ENCODE data around the gene RAB3A. TPM values are rescaled to one million over a fixed set of nuclear protein-coding genes. Genes with fewer than 3 reads are reported as not detected.

RAB3A gene
- total RNA-seq, 1 experiment from 2014 or later, result 4.0 TPM

DNA sequence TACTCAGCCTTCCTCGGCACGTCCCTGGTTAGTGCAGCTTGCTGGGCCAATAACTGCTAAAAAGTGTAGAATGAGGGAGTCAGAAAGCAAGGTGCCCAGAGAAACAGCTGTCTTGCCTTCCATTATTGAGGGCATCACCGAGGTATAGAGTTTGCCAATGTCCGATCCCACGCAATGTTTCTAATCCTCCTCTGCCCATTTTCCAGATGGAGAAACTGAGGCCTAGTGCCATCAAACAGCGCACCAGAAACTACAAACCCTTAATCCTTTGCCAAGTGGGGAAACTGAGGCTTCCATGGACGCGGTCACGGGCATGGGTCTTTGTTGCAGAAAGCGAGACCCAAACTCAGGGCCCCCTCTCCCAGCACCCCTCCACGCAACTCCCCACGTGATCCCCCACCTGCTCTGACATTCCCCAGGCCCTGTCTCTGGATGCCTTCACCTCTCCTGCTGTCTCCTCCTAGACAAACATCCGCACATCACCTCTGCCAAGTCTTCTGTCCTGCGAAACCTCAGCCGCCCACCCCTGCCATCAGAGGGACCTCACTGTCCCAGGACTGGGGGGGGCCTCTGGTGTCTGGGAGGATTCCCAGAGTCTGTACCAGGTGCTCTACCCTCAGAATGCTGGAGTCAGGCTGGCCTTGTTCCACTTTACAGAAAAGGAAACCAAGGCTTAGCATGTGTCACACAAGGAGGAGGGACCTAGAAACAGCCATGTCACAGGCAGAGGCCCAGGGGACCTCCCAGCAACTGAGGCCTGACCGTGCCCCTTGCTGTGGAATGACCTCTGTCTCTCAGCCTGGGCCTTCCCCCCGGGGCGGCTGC, 23.3 kb upstream of the RAB3A start:
- ChIA-PET CTCF (no interaction called here), POLR2A (ENCODE audit: unreplicated experiment) (no interaction called here)
- no peaks in the 10 kb centered on the region for H3K9me2 ChIP-seq (ENCODE audit: insufficient read depth)
- H3K4me1 ChIP-seq (replicated peaks; ENCODE audit: insufficient read depth), result peaks cover 8% of the 10 kb centered on the region; the same call in 1 of the 2 replicates
- no peaks in the 10 kb centered on the region for H3K9me3 ChIP-seq (ENCODE audit: insufficient read depth, low read depth)
- H3K27ac ChIP-seq, result no peak overlapping the region
- no peaks in the 10 kb centered on the region for H3K36me3 ChIP-seq (ENCODE audit: low read depth)
- no peak overlapping the region for H2AFZ ChIP-seq
- no peak overlapping the region for H3K4me3 ChIP-seq
- H3F3A ChIP-seq (ENCODE audit: insufficient read depth, low read depth), result peaks cover 41% of the 10 kb centered on the region
- DNase-seq, result no peak
- no TSS peak for BruUV-seq (replicated peaks)
- TF ChIP-seq, protein P1, sequence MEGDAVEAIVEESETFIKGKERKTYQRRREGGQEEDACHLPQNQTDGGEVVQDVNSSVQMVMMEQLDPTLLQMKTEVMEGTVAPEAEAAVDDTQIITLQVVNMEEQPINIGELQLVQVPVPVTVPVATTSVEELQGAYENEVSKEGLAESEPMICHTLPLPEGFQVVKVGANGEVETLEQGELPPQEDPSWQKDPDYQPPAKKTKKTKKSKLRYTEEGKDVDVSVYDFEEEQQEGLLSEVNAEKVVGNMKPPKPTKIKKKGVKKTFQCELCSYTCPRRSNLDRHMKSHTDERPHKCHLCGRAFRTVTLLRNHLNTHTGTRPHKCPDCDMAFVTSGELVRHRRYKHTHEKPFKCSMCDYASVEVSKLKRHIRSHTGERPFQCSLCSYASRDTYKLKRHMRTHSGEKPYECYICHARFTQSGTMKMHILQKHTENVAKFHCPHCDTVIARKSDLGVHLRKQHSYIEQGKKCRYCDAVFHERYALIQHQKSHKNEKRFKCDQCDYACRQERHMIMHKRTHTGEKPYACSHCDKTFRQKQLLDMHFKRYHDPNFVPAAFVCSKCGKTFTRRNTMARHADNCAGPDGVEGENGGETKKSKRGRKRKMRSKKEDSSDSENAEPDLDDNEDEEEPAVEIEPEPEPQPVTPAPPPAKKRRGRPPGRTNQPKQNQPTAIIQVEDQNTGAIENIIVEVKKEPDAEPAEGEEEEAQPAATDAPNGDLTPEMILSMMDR (conservative IDR thresholded peaks at IDR 0.05), result no peak
- no peak for TF ChIP-seq EZH2 (IDR thresholded peaks at IDR 0.05; ENCODE audit: low read depth)
- intact Hi-C loops (cut with micrococcal nuclease; ENCODE audit: unreplicated experiment), result no loop called here
- no peak overlapping the region for H3K4me2 ChIP-seq
- peaks cover 5% of the 10 kb centered on the region; the same call in 1 of the 2 replicates for H4K20me1 ChIP-seq (ENCODE audit: insufficient read depth)
- no peaks in the 10 kb centered on the region for H3K27me3 ChIP-seq (ENCODE audit: insufficient read depth, low read depth)
- H3K79me2 ChIP-seq (ENCODE audit: low read depth), result no peaks in the 10 kb centered on the region

DNA sequence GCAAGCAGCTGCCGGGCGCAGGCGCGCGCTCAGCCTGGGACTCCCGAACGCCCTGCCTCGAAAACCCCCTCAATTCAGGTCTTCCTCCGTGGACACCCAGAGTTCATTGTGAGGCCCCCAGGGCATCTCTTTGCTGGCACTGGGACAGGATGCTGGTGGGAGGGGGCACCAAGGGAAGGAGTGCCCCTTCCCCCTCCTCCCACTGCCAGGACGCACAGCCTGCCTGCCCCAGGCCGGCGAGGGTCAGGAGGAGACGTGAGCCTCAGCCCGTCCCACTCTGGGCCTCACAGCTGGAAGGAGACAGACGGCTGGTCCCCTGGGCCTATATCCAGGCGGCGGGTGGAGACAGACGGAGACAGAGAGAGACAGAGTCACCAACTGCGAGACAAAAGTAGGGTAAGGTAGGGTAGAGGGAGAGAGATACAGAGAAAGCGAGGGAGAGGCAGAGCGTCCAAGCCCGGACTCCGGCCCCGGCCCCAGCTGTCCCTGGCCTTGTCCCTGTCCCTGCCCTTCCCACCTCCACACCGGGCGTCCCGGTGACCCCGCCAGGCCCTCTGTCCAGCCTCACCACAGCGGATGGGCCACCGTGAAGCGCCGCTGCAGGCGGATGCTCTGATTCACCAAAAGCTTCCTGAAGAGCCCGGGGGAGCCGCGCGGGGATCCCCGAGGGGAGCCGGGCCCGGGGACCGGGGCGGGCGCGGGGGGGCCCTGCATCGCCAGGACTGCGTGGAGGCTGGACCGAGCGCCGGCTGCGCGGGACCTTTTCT, 22.0 kb upstream of the RAB3A start, which contains the start of gene PDE4C:
Gene PDE4C (minus strand): TSS at position 737 of the 767 bp plus-strand sequence. CDS start 23 bp downstream, at position 714.
- no peaks in the 10 kb centered on the region for H3K9me3 ChIP-seq (ENCODE audit: insufficient read depth, low read depth)
- intact Hi-C loops (cut with micrococcal nuclease; ENCODE audit: unreplicated experiment), result no loop called here
- H3K79me2 ChIP-seq (ENCODE audit: low read depth), result no peaks in the 10 kb centered on the region
- H3K36me3 ChIP-seq (ENCODE audit: low read depth), result no peaks in the 10 kb centered on the region
- BruUV-seq (replicated peaks), result no TSS peak
- no peak within 1 kb of the TSS for H2AFZ ChIP-seq
- no peak within 1 kb of the TSS for H3K27ac ChIP-seq
- POLR2A ChIA-PET (ENCODE audit: unreplicated experiment), result no interaction called here
- peaks cover under 1% of the 10 kb centered on the region; the same call in 1 of the 2 replicates for H4K20me1 ChIP-seq (ENCODE audit: insufficient read depth)
- H3K9me2 ChIP-seq (ENCODE audit: insufficient read depth), result no peaks in the 10 kb centered on the region
- peaks cover 3% of the 10 kb centered on the region; the same call in 1 of the 2 replicates for H3K4me1 ChIP-seq (replicated peaks; ENCODE audit: insufficient read depth)
- H3K4me2 ChIP-seq, result peak within 1 kb of the TSS; percentile 83; the same call in 1 of the 2 replicates
- CTCF ChIA-PET, result no interaction called here
- TF ChIP-seq, protein P1 (conservative IDR thresholded peaks at IDR 0.05), result no peak
- TF ChIP-seq EZH2 (IDR thresholded peaks at IDR 0.05; ENCODE audit: low read depth), result no peak
- no peak for DNase-seq
- no peak within 1 kb of the TSS for H3K4me3 ChIP-seq
- no peaks in the 10 kb centered on the region for H3K27me3 ChIP-seq (ENCODE audit: insufficient read depth, low read depth)
- peaks cover 32% of the 10 kb centered on the region for H3F3A ChIP-seq (ENCODE audit: insufficient read depth, low read depth)

DNA sequence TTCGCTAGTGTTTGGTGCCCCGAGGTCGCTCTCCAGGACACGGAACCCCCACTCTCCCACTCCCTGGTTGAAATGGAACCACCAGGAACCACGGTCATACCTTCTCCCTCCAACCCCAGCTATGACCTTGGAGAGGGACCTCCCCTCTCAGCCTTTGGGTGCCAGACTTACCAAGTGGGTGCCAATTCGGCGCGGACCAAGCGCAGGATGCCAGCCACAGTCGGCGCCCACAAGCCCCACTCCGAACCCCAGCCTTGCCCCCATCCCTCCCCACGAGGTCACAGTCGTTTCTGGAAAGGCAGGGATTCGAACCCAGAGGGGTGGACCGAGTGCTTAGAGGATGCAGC, 21.5 kb upstream of the RAB3A start:
- no TSS peak for BruUV-seq (replicated peaks)
- intact Hi-C loops (cut with micrococcal nuclease; ENCODE audit: unreplicated experiment), result no loop called here
- TF ChIP-seq, protein P1 (conservative IDR thresholded peaks at IDR 0.05), result no peak
- no peak for TF ChIP-seq EZH2 (IDR thresholded peaks at IDR 0.05; ENCODE audit: low read depth)
- ChIA-PET CTCF (no interaction called here), POLR2A (ENCODE audit: unreplicated experiment) (no interaction called here)
- no peaks in the 10 kb centered on the region for H3K9me2 ChIP-seq (ENCODE audit: insufficient read depth)
- no peaks in the 10 kb centered on the region for H3K9me3 ChIP-seq (ENCODE audit: insufficient read depth, low read depth)
- H2AFZ ChIP-seq, result no peak overlapping the region
- no peak overlapping the region for H3K4me3 ChIP-seq
- no peaks in the 10 kb centered on the region for H3K36me3 ChIP-seq (ENCODE audit: low read depth)
- peak overlapping the region; percentile 83 for H3K4me2 ChIP-seq
- H3K79me2 ChIP-seq (ENCODE audit: low read depth), result no peaks in the 10 kb centered on the region
- H3K27me3 ChIP-seq (ENCODE audit: insufficient read depth, low read depth), result no peaks in the 10 kb centered on the region
- no peak for DNase-seq
- 0 out of 2 replicates have a peak, but pooled peaks cover 3% of the 10 kb centered on the region for H3K4me1 ChIP-seq (replicated peaks; ENCODE audit: insufficient read depth)
- H4K20me1 ChIP-seq (ENCODE audit: insufficient read depth), result no peaks in the 10 kb centered on the region
- no peak overlapping the region for H3K27ac ChIP-seq
- peaks cover 31% of the 10 kb centered on the region for H3F3A ChIP-seq (ENCODE audit: insufficient read depth, low read depth)
